HEK293T (cell line): ENCODE results near the gene MEAK7.

Source experiments
- CTCF ChIA-PET: fragments of 350-600 bp; formaldehyde crosslinking; extraction: SDS; loops from one replicate; lab custom pipeline; 2021; ENCODE audit warnings: antibody characterized with exemption, inconsistent platforms; lab: Yijun Ruan, JAX
- POLR2A ChIA-PET: fragments of 350-600 bp; formaldehyde crosslinking; extraction: SDS; loops from one replicate; lab custom pipeline; 2020; ENCODE audit warnings: antibody characterized with exemption, inconsistent platforms; lab: Yijun Ruan, JAX
- DNase-seq: peaks from one replicate; pipeline ENCODE4 v3.0.0; 2012; ENCODE audit warnings: mixed read lengths; ENCODE audit errors: extremely low spot score
- ARNT ChIP-seq: fragments of 450-650 bp; IDR thresholded peaks from 2 replicates; pipeline ENCODE4 v1.6.1; 2017; ENCODE audit warnings: mild to moderate bottlenecking
- BHLHE40 ChIP-seq: fragments of 450-650 bp; IDR thresholded peaks from 2 replicates; pipeline ENCODE4 v1.6.1; 2016; ENCODE audit warnings: mild to moderate bottlenecking, moderate library complexity, borderline replicate concordance
- CTBP1 ChIP-seq: fragments of 450-650 bp; IDR thresholded peaks from 2 replicates; pipeline ENCODE4 v1.6.1; 2016; ENCODE audit warnings: borderline replicate concordance
- ELF4 ChIP-seq: fragments of 450-650 bp; IDR thresholded peaks from 2 replicates; pipeline ENCODE4 v1.6.1; 2017; ENCODE audit warnings: antibody characterized with exemption
- FOXA1 ChIP-seq: fragments of 450-650 bp; IDR thresholded peaks from 2 replicates; pipeline ENCODE4 v1.6.1; 2016; ENCODE audit warnings: mild to moderate bottlenecking
- FOXK2 ChIP-seq: fragments of 450-650 bp; IDR thresholded peaks from 2 replicates; pipeline ENCODE4 v1.6.1; 2016; ENCODE audit warnings: mild to moderate bottlenecking
- FOXM1 ChIP-seq: fragments of 450-650 bp; IDR thresholded peaks from 2 replicates; pipeline ENCODE4 v1.6.1; 2017; ENCODE audit warnings: mild to moderate bottlenecking, borderline replicate concordance
- HDGF ChIP-seq: fragments of 450-650 bp; IDR thresholded peaks from 2 replicates; pipeline ENCODE4 v1.6.1; 2017; ENCODE audit warnings: antibody characterized with exemption, borderline replicate concordance
- L3MBTL2 ChIP-seq: fragments of 450-650 bp; conservative IDR thresholded peaks from 2 replicates; pipeline ENCODE4 v1.6.1; 2016; ENCODE audit warnings: mild to moderate bottlenecking
- LEF1 ChIP-seq: fragments of 450-650 bp; IDR thresholded peaks from 2 replicates; pipeline ENCODE4 v1.6.1; 2017; ENCODE audit warnings: mild to moderate bottlenecking, borderline replicate concordance
- NFRKB ChIP-seq: fragments of 450-650 bp; IDR thresholded peaks from 2 replicates; pipeline ENCODE4 v1.6.1; 2016; ENCODE audit warnings: mild to moderate bottlenecking, moderate library complexity
- SP1 ChIP-seq: fragments of 450-650 bp; IDR thresholded peaks from 2 replicates; pipeline ENCODE4 v1.6.1; 2017
- SUZ12 ChIP-seq: fragments of 450-650 bp; IDR thresholded peaks from 2 replicates; pipeline ENCODE4 v1.6.1; 2016; ENCODE audit warnings: mild to moderate bottlenecking
- TARDBP ChIP-seq: fragments of 450-650 bp; IDR thresholded peaks from 2 replicates; pipeline ENCODE4 v1.6.1; 2016
- ZNF384 ChIP-seq: fragments of 450-650 bp; IDR thresholded peaks from 2 replicates; pipeline ENCODE4 v1.6.1; 2016
- TF ChIP-seq, protein P1 (sequence below): fragments of 450-650 bp; IDR thresholded peaks from 2 replicates; pipeline ENCODE4 v1.6.1; 2016

MEAK7 gene

DNA sequence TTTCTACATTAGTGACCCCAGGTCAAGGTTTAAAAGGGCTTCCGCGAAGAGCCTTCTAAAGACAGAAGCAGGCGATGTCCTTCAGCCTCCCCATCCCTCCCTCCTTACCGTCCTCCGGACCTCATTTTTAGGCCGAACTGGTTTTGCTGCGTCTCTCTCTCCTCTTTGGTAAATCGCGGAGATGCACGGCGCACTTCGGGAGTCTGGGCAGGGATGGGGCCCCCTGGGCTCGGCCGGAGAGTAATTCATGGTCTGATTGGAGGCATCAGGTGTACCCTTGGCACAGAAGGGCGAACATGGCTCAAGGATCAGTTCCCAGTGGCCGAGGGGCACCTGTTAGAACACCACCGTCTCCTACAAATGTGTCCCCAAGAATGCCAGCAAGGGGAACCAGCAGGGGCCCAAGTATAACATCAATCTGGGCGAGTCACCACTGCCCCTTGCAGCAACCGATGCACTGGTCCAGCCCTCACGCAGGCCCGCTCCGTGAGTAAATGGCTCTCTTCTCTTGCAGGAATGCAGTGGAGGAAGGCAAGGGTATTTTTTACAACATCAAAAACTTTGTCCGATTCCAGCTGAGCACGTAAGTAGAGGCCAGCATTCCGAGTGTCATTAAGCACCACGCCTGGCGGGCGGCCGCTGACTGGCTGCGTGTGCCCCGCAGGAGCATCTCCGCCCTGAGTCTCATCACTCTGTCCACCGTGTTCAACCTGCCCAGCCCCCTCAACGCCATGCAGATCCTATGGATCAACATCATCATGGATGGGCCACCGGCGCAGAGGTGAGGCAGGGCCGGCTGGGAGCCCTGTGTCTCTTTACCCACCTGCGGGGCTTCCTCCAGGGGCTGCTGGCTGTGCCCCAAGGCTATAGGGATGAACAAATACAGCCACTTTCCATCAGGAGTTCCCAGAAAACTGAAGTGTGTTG, 45.6 kb downstream of the MEAK7 start:
- no peak for DNase-seq
- TF ChIP-seq FOXK2 (no peak), HDGF (no peak), ARNT (no peak), SP1 (no peak), LEF1 (no peak), SUZ12 (no peak), FOXM1 (no peak), FOXA1 (no peak), CTBP1 (no peak), NFRKB (no peak), ELF4 (no peak), TARDBP (no peak), ZNF384 (no peak), BHLHE40 (no peak), L3MBTL2 (no peak)
- TF ChIP-seq, protein P1, sequence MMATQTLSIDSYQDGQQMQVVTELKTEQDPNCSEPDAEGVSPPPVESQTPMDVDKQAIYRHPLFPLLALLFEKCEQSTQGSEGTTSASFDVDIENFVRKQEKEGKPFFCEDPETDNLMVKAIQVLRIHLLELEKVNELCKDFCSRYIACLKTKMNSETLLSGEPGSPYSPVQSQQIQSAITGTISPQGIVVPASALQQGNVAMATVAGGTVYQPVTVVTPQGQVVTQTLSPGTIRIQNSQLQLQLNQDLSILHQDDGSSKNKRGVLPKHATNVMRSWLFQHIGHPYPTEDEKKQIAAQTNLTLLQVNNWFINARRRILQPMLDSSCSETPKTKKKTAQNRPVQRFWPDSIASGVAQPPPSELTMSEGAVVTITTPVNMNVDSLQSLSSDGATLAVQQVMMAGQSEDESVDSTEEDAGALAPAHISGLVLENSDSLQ: no peak
- ChIA-PET CTCF (no interaction called here), POLR2A (no interaction called here)

GRCh38 chr16:84455031-84455430, 49.4 kb downstream of the MEAK7 start:
- TF ChIP-seq FOXA1 (no peak), CTBP1 (no peak), SP1 (no peak), HDGF (no peak), ELF4 (no peak), TARDBP (no peak), ZNF384 (no peak), ARNT (no peak), L3MBTL2 (no peak), NFRKB (no peak), LEF1 (no peak), FOXK2 (no peak), FOXM1 (no peak), SUZ12 (no peak)
- TF ChIP-seq, protein P1: no peak
- POLR2A ChIA-PET: no interaction called here
- CTCF ChIA-PET: no interaction called here

More at GRCh38 chr16:84455031-84455430, 49.4 kb downstream of the MEAK7 start:
- DNase-seq: no peak
